Stomach (tissue), 4 donors: ENCODE data around the gene SDHC.

Source experiments
- CTCF ChIP-seq, 7 experiments: fragments of 450-650 bp in 4 of 7; fragments of 200-600 bp in 3 of 7; sonication (generic) in 3 of 7; IDR thresholded peaks; one replicate each; pipeline ENCODE4 v1.5.1; 2016 to 2019; ENCODE audit warnings: antibody characterized with exemption in 7 of 7, control low read depth in 2 of 7, mild to moderate bottlenecking in 1 of 7
- EP300 ChIP-seq: sonication (generic); formaldehyde crosslinking; IDR thresholded peaks from one replicate; pipeline ENCODE4 v1.6.1; 2017; ENCODE audit warnings: antibody characterized with exemption
- POLR2A ChIP-seq, 4 donors: fragments of 450-650 bp; IDR thresholded peaks; one replicate each; pipeline ENCODE4 v1.6.1; 2016; ENCODE audit warnings: antibody characterized with exemption in 4 of 4, control low read depth in 2 of 4, mild to moderate bottlenecking in 1 of 4, moderate library complexity in 1 of 4
- POLR2AphosphoS5 ChIP-seq, 3 donors: sonication (generic); formaldehyde crosslinking; IDR thresholded peaks; one replicate each; pipeline ENCODE4 v1.6.1; 2016; ENCODE audit warnings: antibody characterized with exemption in 3 of 3

GRCh38 chr1:161367684-161368400 lies 53.7 kb downstream of the SDHC start, which contains the start of gene CFAP126:
- TF ChIP-seq CTCF (IDR thresholded peaks at IDR 0.05) (peak in 2 of 7 experiments; percentile 12 to 18), EP300 (no peak), POLR2A (IDR thresholded peaks at IDR 0.05) (no peak), POLR2AphosphoS5 (IDR thresholded peaks at IDR 0.05) (peak in 1 of 3 donors; percentile 9)
